ENCODE measurements around the gene GNAO1. TPM values are rescaled to one million over a fixed set of nuclear protein-coding genes. Genes with fewer than 3 reads are reported as not detected.

GNAO1 gene
- total RNA-seq, 1 experiment from 2014 or later, result not detected

DNA sequence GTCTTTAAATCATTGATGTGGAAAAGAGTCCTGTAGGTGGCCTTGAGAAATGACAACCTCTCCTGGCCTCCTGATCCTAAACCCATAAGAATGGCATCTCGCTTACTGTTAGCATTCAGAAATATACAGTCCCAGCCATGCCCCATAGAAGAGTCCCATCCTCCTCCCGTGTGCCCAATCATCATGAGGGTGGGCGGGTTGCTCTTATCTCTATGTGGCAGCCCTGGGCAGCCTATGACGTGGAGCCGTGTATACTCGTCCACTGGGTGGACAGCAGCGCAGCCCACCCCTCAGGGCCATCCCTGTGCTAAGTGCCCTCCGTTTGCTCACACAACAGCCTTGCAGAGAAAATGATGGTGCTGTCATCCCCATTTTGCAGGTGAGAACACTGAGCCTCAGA lies 128.8 kb downstream of the GNAO1 start:
- BruUV-seq (replicated peaks), result no TSS peak
- POLR2A ChIA-PET (ENCODE audit: low non-redundant PET), result no interaction called here
- Histone ChIP-seq H3K4me1 (ENCODE audit: insufficient read depth, low read length, poor library complexity, severe bottlenecking) (no peaks in the 10 kb centered on the region), H3K4me3 (ENCODE audit: low read depth, low read length, poor library complexity, severe bottlenecking) (no peak overlapping the region), H3K27ac (ENCODE audit: low read depth, low read length, poor library complexity, severe bottlenecking) (no peak overlapping the region), H3K9me3 (ENCODE audit: low read depth, low read length, poor library complexity, severe bottlenecking) (no peaks in the 10 kb centered on the region), H3K36me3 (ENCODE audit: insufficient read depth, low read length, poor library complexity, severe bottlenecking) (no peaks in the 10 kb centered on the region), H3K27me3 (replicated peaks; ENCODE audit: insufficient read depth, low read depth, low read length, poor library complexity) (no peaks in the 10 kb centered on the region)
- TF ChIP-seq CTCF (conservative IDR thresholded peaks at IDR 0.05; ENCODE audit: low read depth, low read length) (no peak), EZH2 (IDR thresholded peaks at IDR 0.05; ENCODE audit: borderline replicate concordance, low read depth, low read length, poor library complexity, severe bottlenecking) (no peak)
- intact Hi-C loops (cut with micrococcal nuclease; ENCODE audit: unreplicated experiment), result loop anchor here (2.0 kb wide), 1 partner anchor 855 kb away; no protein-coding TSS in a partner anchor
- no peak for DNase-seq (ENCODE audit: low spot score)
- CTCF ChIA-PET, result interaction anchor here (0.5 kb wide), 1 partner anchor 1340 kb away, joined by 4 read pairs; no protein-coding TSS in a partner anchor

- no peak for TF ChIP-seq CTCF (conservative IDR thresholded peaks at IDR 0.05; ENCODE audit: low read depth, low read length)
- no peak for TF ChIP-seq EZH2 (IDR thresholded peaks at IDR 0.05; ENCODE audit: borderline replicate concordance, low read depth, low read length, poor library complexity, severe bottlenecking)
- intact Hi-C loops (cut with micrococcal nuclease; ENCODE audit: unreplicated experiment), result loop anchor here (2.0 kb wide), 1 partner anchor 856 kb away; no protein-coding TSS in a partner anchor
- BruUV-seq (replicated peaks), result no TSS peak
- DNase-seq (ENCODE audit: low spot score), result no peak
- ChIA-PET POLR2A (ENCODE audit: low non-redundant PET) (no interaction called here), CTCF (no interaction called here)
- Histone ChIP-seq H3K4me3 (ENCODE audit: low read depth, low read length, poor library complexity, severe bottlenecking) (no peak overlapping the region), H3K4me1 (ENCODE audit: insufficient read depth, low read length, poor library complexity, severe bottlenecking) (no peaks in the 10 kb centered on the region), H3K27ac (ENCODE audit: low read depth, low read length, poor library complexity, severe bottlenecking) (no peak overlapping the region), H3K9me3 (ENCODE audit: low read depth, low read length, poor library complexity, severe bottlenecking) (no peaks in the 10 kb centered on the region), H3K27me3 (replicated peaks; ENCODE audit: insufficient read depth, low read depth, low read length, poor library complexity) (no peaks in the 10 kb centered on the region), H3K36me3 (ENCODE audit: insufficient read depth, low read length, poor library complexity, severe bottlenecking) (no peaks in the 10 kb centered on the region)
Observed at GRCh38 chr16:56320811-56321558, 129.7 kb downstream of the GNAO1 start.

DNA sequence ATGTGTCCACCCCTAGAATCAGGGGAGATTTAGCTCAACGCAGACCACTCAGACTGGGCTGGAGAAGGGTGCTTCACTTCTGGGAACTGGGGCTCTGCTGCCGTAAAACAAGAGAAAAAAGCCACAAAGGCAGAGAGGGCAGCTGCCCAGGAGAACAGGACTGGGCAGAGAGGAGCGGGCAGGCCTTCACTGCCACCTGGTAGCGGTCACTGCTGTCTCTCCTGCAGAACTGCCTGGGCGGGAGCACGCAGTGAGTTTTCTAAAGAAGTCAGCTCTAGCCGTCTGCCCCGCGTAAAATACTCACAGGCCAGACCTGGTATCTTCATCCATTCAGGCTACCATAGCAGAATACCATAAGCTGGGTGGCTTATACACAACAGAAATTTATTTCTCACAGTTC lies 130.3 kb downstream of the GNAO1 start:
- POLR2A ChIA-PET (ENCODE audit: low non-redundant PET), result no interaction called here
- intact Hi-C loops (cut with micrococcal nuclease; ENCODE audit: unreplicated experiment), result loop anchor here (2.0 kb wide), 1 partner anchor 857 kb away; no protein-coding TSS in a partner anchor

More for the DNA sequence above, 130.3 kb downstream of the GNAO1 start:
- H3K36me3 ChIP-seq (ENCODE audit: insufficient read depth, low read length, poor library complexity, severe bottlenecking), result no peaks in the 10 kb centered on the region
- H3K27me3 ChIP-seq (replicated peaks; ENCODE audit: insufficient read depth, low read depth, low read length, poor library complexity), result no peaks in the 10 kb centered on the region
- H3K9me3 ChIP-seq (ENCODE audit: low read depth, low read length, poor library complexity, severe bottlenecking), result no peaks in the 10 kb centered on the region
- no peaks in the 10 kb centered on the region for H3K4me1 ChIP-seq (ENCODE audit: insufficient read depth, low read length, poor library complexity, severe bottlenecking)
- H3K4me3 ChIP-seq (ENCODE audit: low read depth, low read length, poor library complexity, severe bottlenecking), result no peak overlapping the region
- BruUV-seq (replicated peaks), result no TSS peak
- H3K27ac ChIP-seq (ENCODE audit: low read depth, low read length, poor library complexity, severe bottlenecking), result no peak overlapping the region
- CTCF ChIA-PET, result no interaction called here
- TF ChIP-seq EZH2 (IDR thresholded peaks at IDR 0.05; ENCODE audit: borderline replicate concordance, low read depth, low read length, poor library complexity, severe bottlenecking) (no peak), CTCF (conservative IDR thresholded peaks at IDR 0.05; ENCODE audit: low read depth, low read length) (no peak)
- DNase-seq (ENCODE audit: low spot score), result no peak
